A673 (cell line): ENCODE measurements around the gene RASD2. TPM values are rescaled to one million over a fixed set of nuclear protein-coding genes. Genes with fewer than 3 reads are reported as not detected.

Experiments used
- BruUV-seq: library from RNA; stranded (reverse); fragments of 400-500 nt; replicated peaks from 2 replicates; lab custom pipeline; 2021; lab: Mats Ljungman, UMichigan
- CTCF ChIA-PET: fragments of 300-600 bp; sonication (Branson Sonifier 250); formaldehyde crosslinking; loops from one replicate; lab custom pipeline; 2022; ENCODE audit warnings: antibody characterized with exemption; lab: Charles Lee
- POLR2A ChIA-PET: fragments of 300-600 bp; sonication (Branson Sonifier 250); formaldehyde crosslinking; loops from one replicate; lab custom pipeline; 2022; ENCODE audit warnings: antibody characterized with exemption; ENCODE audit not compliant: low non-redundant PET; lab: Charles Lee
- DNase-seq: peaks from one replicate; pipeline ENCODE4 v3.0.0-alpha.2; 2015; ENCODE audit warnings: low spot score
- H3K27ac ChIP-seq: fragments of 200-600 bp; sonication (generic); 2 replicates; pipeline ENCODE4 v1.5.1; 2016; ENCODE audit warnings: mixed run types, low read depth, mild to moderate bottlenecking, mixed read lengths, antibody characterized with exemption, low read length; ENCODE audit not compliant: poor library complexity, severe bottlenecking
- H3K27me3 ChIP-seq: fragments of 200-600 bp; sonication (generic); replicated peaks from 2 replicates; pipeline ENCODE4 v1.6.1; 2017; ENCODE audit warnings: mixed run types, low read depth, mild to moderate bottlenecking, mixed read lengths, antibody characterized with exemption, low read length; ENCODE audit not compliant: insufficient read depth, poor library complexity
- H3K36me3 ChIP-seq: fragments of 200-600 bp; sonication (generic); 2 replicates; pipeline ENCODE4 v1.6.1; 2016; ENCODE audit warnings: mixed run types, mild to moderate bottlenecking, mixed read lengths, antibody characterized with exemption, low read length; ENCODE audit not compliant: insufficient read depth, poor library complexity, severe bottlenecking
- H3K4me1 ChIP-seq: fragments of 200-600 bp; sonication (generic); 2 replicates; pipeline ENCODE4 v1.6.1; 2017; ENCODE audit warnings: mixed run types, mild to moderate bottlenecking, mixed read lengths, antibody characterized with exemption, low read length; ENCODE audit not compliant: insufficient read depth, poor library complexity, severe bottlenecking
- H3K4me3 ChIP-seq: fragments of 200-600 bp; sonication (generic); 2 replicates; pipeline ENCODE4 v1.5.1; 2016; ENCODE audit warnings: low read depth, mixed run types, mild to moderate bottlenecking, mixed read lengths, low read length; ENCODE audit not compliant: poor library complexity, severe bottlenecking
- H3K9me3 ChIP-seq: fragments of 200-600 bp; sonication (generic); 2 replicates; pipeline ENCODE4 v1.6.1; 2016; ENCODE audit warnings: mixed run types, low read depth, mild to moderate bottlenecking, mixed read lengths, antibody characterized with exemption, low read length; ENCODE audit not compliant: poor library complexity, severe bottlenecking
- EZH2 ChIP-seq: fragments of 200-600 bp; sonication (generic); IDR thresholded peaks from 2 replicates; pipeline ENCODE4 v1.6.1; 2017; ENCODE audit warnings: borderline replicate concordance, low read depth, mild to moderate bottlenecking, mixed read lengths, antibody characterized with exemption, low read length; ENCODE audit not compliant: poor library complexity, severe bottlenecking
- intact Hi-C: fragments of 100-400 bp; cut with micrococcal nuclease; formaldehyde crosslinking; loops from one replicate; pipeline ENCODE4 v1.10.0; 2022; ENCODE audit not compliant: unreplicated experiment
- total RNA-seq: library from RNA; stranded (reverse); gene quantifications from 2 replicates; pipeline ENCODE4 v1.2.3, GENCODE V29; 2021
- TF ChIP-seq, protein P1 (sequence below): fragments of 300-800, 200-600 bp; sonication (generic); conservative IDR thresholded peaks from 2 replicates; pipeline ENCODE4 v1.5.1; 2017; ENCODE audit warnings: low read depth, mild to moderate bottlenecking, antibody characterized with exemption, low read length, moderate library complexity, mixed read lengths

The RASD2 gene
- total RNA-seq, 1 experiment from 2014 or later, result 1.3 TPM

DNA sequence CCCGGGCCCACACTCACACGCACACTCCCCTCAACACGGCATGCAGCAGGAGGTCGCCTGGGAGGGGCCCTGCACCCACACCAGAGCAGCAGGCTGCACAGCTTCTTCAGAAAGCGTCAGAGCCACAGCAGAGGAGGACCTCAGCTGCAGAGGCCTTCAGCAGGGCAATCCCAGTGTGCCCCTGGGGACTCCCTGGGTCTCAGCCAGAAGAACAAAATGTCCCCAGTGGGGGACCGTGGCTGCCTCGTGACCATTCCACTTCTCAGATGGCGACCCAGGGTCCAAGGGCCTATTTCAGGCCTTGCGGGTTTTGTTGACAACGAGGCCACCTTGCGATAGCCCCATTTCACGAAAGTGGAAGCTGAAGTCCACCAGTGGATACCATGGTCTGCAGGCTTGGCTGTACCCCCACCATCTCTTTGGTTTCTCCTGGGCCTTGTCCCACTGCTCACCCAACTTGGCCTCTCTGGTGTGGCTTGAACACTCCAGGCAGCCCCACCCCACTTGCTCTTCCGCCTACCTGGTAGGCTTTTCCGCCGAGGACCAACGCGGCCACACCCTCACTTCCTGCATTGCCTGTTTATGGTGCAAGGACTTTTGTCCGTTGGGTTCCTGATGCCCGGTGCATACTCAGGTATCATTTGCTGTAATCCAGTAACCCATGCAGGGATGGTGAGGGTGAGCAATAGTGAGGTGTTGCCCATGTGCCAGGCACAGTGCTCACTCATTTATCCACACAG is 38.4 kb downstream of the RASD2 start:
- ChIA-PET POLR2A (no interaction called here), CTCF (no interaction called here)

DNA sequence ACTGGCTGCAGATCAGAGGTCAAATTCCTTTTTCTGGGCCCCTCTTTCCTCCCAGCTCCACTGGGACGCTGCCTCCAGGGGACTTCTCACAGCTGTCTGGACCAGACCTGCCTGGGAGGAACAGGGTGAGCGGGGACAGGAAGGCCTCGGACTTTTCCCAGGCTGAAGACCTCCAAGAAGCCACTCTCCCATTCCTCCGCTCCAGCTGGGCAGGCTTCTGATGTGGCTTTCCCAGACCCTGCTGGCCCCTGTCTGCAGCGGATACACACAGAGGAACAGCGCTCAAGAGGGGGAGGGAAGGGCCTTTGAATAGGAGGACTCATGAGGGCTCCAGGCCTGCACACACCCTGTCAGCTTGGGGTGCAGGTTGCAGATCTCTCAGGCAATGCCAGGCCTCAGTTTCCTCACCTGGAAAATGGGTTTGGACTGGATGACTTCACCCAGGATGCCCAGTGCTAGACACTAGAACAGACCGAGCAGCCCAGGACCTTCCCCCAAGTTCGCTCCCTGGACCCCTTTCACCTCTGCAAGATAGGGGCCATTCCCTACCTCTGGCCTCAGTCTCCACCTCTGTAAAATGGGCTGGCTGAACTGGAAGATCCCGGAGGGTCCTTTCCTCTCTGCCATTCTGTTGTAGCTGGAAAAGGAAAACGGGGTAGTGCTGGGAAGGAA is 39.9 kb downstream of the RASD2 start:
- no peak for DNase-seq
- Histone ChIP-seq H3K4me3 (no peak overlapping the region), H3K27me3 (no peaks in the 10 kb centered on the region), H3K36me3 (no peaks in the 10 kb centered on the region), H3K9me3 (no peaks in the 10 kb centered on the region), H3K4me1 (peaks cover under 1% of the 10 kb centered on the region), H3K27ac (no peak overlapping the region)
- BruUV-seq, result no TSS peak
- TF ChIP-seq, protein P1, sequence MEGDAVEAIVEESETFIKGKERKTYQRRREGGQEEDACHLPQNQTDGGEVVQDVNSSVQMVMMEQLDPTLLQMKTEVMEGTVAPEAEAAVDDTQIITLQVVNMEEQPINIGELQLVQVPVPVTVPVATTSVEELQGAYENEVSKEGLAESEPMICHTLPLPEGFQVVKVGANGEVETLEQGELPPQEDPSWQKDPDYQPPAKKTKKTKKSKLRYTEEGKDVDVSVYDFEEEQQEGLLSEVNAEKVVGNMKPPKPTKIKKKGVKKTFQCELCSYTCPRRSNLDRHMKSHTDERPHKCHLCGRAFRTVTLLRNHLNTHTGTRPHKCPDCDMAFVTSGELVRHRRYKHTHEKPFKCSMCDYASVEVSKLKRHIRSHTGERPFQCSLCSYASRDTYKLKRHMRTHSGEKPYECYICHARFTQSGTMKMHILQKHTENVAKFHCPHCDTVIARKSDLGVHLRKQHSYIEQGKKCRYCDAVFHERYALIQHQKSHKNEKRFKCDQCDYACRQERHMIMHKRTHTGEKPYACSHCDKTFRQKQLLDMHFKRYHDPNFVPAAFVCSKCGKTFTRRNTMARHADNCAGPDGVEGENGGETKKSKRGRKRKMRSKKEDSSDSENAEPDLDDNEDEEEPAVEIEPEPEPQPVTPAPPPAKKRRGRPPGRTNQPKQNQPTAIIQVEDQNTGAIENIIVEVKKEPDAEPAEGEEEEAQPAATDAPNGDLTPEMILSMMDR, result no peak
- TF ChIP-seq EZH2, result no peak
- intact Hi-C loops, result loop anchor here (5.0 kb wide), 1 partner anchor 542 kb away; no protein-coding TSS in a partner anchor
- CTCF ChIA-PET, result no interaction called here
- POLR2A ChIA-PET, result no interaction called here

More for the DNA sequence above, 38.4 kb downstream of the RASD2 start:
- H3K9me3 ChIP-seq, result no peaks in the 10 kb centered on the region
- H3K4me3 ChIP-seq, result no peak overlapping the region
- no peaks in the 10 kb centered on the region for H3K27me3 ChIP-seq
- no peak overlapping the region for H3K27ac ChIP-seq
- intact Hi-C loops, result no loop called here
- no TSS peak for BruUV-seq
- H3K36me3 ChIP-seq, result no peaks in the 10 kb centered on the region
- DNase-seq, result no peak
- no peak for TF ChIP-seq EZH2
- TF ChIP-seq, protein P1, result no peak
- H3K4me1 ChIP-seq, result peaks cover 11% of the 10 kb centered on the region

DNA sequence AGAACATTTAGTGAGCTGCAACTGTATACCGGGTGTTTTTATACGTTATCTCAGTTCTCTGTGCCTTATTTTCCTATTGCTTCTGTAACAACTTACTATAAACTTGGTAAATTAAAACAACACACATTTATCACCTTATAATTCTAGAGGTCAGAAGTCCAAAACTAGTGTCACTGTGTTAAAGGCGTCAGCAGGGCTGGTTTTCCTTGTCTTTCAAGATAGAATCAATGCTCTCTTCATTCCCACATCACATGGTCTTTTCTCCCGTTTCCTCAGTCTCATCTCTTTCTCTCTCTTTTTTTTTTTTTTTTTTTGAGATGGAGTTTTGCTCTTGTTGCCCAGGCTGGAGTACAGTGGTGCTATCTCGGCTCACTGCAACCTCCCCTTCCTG is 40.4 kb downstream of the RASD2 start:
- ChIA-PET CTCF (interaction anchor here (2.7 kb wide), 1 partner anchor 151 kb away, joined by 11 read pairs; no protein-coding TSS in a partner anchor), POLR2A (no interaction called here)
- Histone ChIP-seq H3K4me3 (no peak overlapping the region), H3K27ac (no peak overlapping the region), H3K9me3 (no peaks in the 10 kb centered on the region), H3K27me3 (no peaks in the 10 kb centered on the region), H3K36me3 (no peaks in the 10 kb centered on the region), H3K4me1 (no peaks in the 10 kb centered on the region)
- TF ChIP-seq EZH2, result no peak
- TF ChIP-seq, protein P1, result no peak
- intact Hi-C loops, result loop anchor here (5.0 kb wide), 1 partner anchor 541 kb away; no protein-coding TSS in a partner anchor
- no peak for DNase-seq
- BruUV-seq, result no TSS peak
